Transverse colon (tissue), 4 donors: ENCODE results near the gene SPDYE17. TPM values are rescaled to one million over a fixed set of nuclear protein-coding genes. Genes with fewer than 3 reads are reported as not detected.
"Not testable (repeated sequence)": the region's sequence is repeated elsewhere in the genome, so short reads cannot be mapped to it uniquely, and the experiment has no call there.

ENCODE experiments used
- DNase-seq: peaks from one replicate; pipeline ENCODE4 v3.0.0-alpha.2; 2019
- H3K27ac ChIP-seq, 4 donors: fragments of 200-600 bp; sonication (generic); 2 replicates each; pipeline ENCODE4 v1.5.1; 2016 to 2018; ENCODE audit warnings: inconsistent platforms in 4 of 4
- H3K27me3 ChIP-seq: fragments of 200-600 bp; sonication (generic); 2 replicates; pipeline ENCODE4 v1.5.1; 2017; ENCODE audit warnings: inconsistent platforms
- H3K36me3 ChIP-seq, 4 donors: fragments of 200-600 bp; sonication (generic); 2 replicates each; pipeline ENCODE4 v1.5.1; 2017 to 2019; ENCODE audit warnings: inconsistent platforms in 4 of 4
- H3K4me1 ChIP-seq, 4 donors: fragments of 200-600 bp; sonication (generic); 2 replicates each; pipeline ENCODE4 v1.5.1; 2017 to 2020; ENCODE audit warnings: inconsistent platforms in 4 of 4
- H3K4me3 ChIP-seq, 4 donors: fragments of 200-600 bp; sonication (generic); 1 replicate in 1 of 4; 2 replicates in 3 of 4; pipeline versions ENCODE4 v1.5.1 to v1.6.1; 2017 to 2019; ENCODE audit warnings: inconsistent platforms in 4 of 4
- H3K9me3 ChIP-seq, 2 donors: fragments of 200-600 bp; sonication (generic); 2 replicates each; pipeline ENCODE4 v1.5.1; 2017 to 2019; ENCODE audit warnings: inconsistent platforms in 2 of 2
- POLR2A ChIP-seq: fragments of 450-650 bp; IDR thresholded peaks from one replicate; pipeline ENCODE4 v1.6.1; 2016; ENCODE audit warnings: antibody characterized with exemption, mild to moderate bottlenecking, moderate library complexity
- POLR2AphosphoS5 ChIP-seq, 3 donors: sonication (generic); formaldehyde crosslinking; IDR thresholded peaks; one replicate each; pipeline ENCODE4 v1.6.1; 2016; ENCODE audit warnings: antibody characterized with exemption in 3 of 3
- WGBS, 2 donors: methylation state at CpG; one replicate each; pipeline ENCODE4 v1.1.5; 2018; ENCODE audit warnings: low coverage in 1 of 2; 5-methylcytosine and 5-hydroxymethylcytosine counted together
- in situ Hi-C, 4 donors: fragments of 200-750 bp; cut with MboI; loops; one replicate each; pipeline versions ENCODE4 v1.15.0 to v1.15.1; 2017; ENCODE audit warnings: low sequenced_read_pairs in 3 of 4, low pct_ligation_motif_present in 1 of 4, low pct_unique_long_range_greater_than_20kb in 1 of 4
- intact Hi-C: fragments of 100-400 bp; cut with DNase I; formaldehyde crosslinking; loops from one replicate; pipeline ENCODE4 v1.15.1; 2023; ENCODE audit warnings: low total_unique reads
- total RNA-seq, 4 donors: library from RNA; depleted of rRNA; stranded (reverse); fragments of >200 nt; gene quantifications; one replicate each; pipeline ENCODE4 v1.1.0, GENCODE V29; 2016

Gene SPDYE17
- total RNA-seq, 4 donors from 2014 or later = not detected

DNA sequence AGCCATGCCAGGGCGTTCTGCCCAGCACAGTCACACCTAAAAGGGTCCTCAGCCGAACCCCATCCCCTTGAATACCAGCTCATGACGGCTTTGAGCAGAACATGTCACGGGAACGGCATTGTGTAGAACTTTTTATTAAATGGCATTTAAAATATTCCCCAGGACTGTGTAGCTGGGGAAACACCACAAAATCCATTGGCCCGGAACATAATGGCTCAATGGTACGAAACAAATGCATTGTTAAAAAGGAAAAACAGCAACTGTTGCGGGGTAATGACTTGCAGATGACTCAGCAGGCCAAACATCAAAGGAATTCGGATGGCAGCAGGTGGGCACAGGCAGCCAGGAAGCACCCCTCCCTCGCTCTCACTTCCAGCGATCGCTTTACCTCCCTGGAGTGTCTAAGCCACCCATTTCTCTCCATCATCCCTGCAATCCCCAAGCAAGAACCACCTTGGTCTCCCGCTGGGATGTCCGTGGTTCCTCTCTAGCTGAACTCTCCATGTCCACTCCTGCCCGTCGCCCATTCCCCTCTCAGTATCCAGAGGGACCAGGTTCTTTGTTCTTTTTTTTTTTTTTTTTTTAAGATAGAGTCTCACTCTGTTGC, 22.0 kb downstream of the SPDYE17 start:
- H3K4me3 ChIP-seq, H3K27ac ChIP-seq, H3K27me3 ChIP-seq, DNase-seq, H3K36me3 ChIP-seq, intact Hi-C loops, H3K9me3 ChIP-seq: not testable (repeated sequence)
- whole genome bisulfite sequencing, 2 donors = 88% methylated on average over 7 of the region's 16 CpGs; no CpG with 5 or more reads in 1 of the 2 donors
- H3K4me1 ChIP-seq = peaks cover 0 to 14% (median 9%) of the 10 kb centered on the region in 4 donors
- in situ Hi-C loops = loop anchor here in 1 of 4 donors (25.0 kb wide), 1 partner anchor 498 kb away; the partner anchor contains the start of gene UPK3B

DNA sequence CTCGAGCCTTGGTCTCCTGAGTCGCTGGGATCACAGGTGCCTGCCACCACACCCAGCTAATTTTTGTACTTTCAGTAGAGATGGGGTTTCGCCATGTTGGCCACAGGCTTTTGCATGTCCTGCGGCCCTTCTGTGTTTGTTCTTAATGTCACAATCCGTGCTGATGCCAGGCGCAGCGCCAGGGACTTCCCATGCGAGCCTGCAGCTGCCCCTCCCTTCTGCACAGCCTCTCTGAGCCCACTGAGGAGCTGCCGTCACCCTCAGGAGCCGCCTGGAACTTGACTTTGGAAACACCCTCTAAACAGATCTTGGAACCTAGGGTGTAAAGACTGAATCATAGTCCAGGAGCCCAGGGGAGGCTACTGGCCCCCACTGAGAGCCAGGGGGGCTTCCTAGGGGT, 24.2 kb downstream of the SPDYE17 start:
- TF ChIP-seq POLR2AphosphoS5 (IDR thresholded peaks at IDR 0.05) (peak; percentile 23 to 56 (median 50)), POLR2A (peak; percentile 26)
- H3K27me3 ChIP-seq, H3K9me3 ChIP-seq, H3K4me3 ChIP-seq, intact Hi-C loops, H3K36me3 ChIP-seq: not testable (repeated sequence)
- in situ Hi-C loops = loop anchor here in 1 of 4 donors (25.0 kb wide), 1 partner anchor 496 kb away; the partner anchor contains the start of gene UPK3B
- DNase-seq = peak; percentile 79
- H3K4me1 ChIP-seq = peaks cover 0 to 14% (median 9%) of the 10 kb centered on the region in 4 donors
- WGBS, 2 donors = 37% methylated on average over 10 of the region's 10 CpGs; no CpG with 5 or more reads in 1 of the 2 donors
- H3K27ac ChIP-seq = peak overlapping the region; percentile 25 to 70 (median 66)

DNA sequence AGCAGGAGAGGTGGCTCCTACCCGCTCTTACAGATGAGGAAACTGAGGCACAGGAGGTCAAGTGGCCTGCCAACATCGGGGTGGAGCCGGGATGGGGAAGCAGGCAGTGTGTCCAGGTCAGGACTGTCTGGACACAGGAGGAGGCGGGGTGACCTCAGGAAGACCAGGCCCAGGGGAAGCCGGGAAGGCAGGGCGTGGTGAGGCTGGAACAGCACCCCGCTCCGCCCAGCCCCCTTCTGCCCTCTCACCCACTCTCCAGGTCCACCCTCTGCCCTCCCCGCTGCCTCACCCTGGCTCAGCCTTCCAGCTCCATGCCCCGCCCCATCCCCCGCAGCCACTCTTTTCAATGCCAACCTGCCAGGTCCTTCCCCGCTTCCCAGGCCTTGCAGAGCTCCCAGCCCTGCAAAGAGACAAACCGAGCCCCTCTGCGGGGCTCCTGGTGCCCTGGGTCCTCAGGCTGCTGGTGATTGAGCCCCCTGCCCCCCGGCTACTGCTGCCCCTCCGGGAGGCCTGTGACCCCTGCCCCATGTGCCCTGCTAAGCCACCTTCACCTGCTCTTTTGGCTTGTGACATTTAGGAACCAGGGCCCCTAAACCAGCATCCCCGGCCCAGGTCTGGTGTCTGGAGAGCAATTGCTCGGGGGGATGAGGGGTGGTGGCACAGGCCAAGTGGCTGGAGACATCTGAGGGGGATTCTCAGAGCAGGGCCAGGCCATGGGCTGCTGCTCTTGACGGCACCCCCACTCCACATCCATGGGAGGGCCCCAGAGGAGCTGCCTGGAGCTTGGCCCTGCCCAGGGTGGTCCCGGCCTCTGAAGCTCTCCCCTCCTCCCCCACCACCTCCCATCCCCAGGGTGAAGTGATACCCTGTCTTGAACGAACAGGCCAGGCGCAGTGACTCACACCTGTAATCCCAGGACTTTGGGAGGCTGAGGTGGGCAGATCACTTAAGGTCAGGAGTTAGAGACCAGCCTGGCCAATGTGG, 25.7 kb downstream of the SPDYE17 start:
- in situ Hi-C loops = loop anchor here in 1 of 4 donors (25.0 kb wide), 1 partner anchor 494 kb away; the partner anchor contains the start of gene UPK3B
- H3K27me3 ChIP-seq, H3K36me3 ChIP-seq, H3K9me3 ChIP-seq, intact Hi-C loops, H3K4me3 ChIP-seq: not testable (repeated sequence)
- DNase-seq = peak; percentile 33
- Histone ChIP-seq H3K4me1 (peaks cover 0 to 14% (median 9%) of the 10 kb centered on the region in 4 donors), H3K27ac (peak overlapping the region in 3 of 4 donors; percentile 67 to 74 (median 70))
- WGBS, 2 donors = 68% methylated on average over 10 of the region's 22 CpGs; no CpG with 5 or more reads in 1 of the 2 donors

DNA sequence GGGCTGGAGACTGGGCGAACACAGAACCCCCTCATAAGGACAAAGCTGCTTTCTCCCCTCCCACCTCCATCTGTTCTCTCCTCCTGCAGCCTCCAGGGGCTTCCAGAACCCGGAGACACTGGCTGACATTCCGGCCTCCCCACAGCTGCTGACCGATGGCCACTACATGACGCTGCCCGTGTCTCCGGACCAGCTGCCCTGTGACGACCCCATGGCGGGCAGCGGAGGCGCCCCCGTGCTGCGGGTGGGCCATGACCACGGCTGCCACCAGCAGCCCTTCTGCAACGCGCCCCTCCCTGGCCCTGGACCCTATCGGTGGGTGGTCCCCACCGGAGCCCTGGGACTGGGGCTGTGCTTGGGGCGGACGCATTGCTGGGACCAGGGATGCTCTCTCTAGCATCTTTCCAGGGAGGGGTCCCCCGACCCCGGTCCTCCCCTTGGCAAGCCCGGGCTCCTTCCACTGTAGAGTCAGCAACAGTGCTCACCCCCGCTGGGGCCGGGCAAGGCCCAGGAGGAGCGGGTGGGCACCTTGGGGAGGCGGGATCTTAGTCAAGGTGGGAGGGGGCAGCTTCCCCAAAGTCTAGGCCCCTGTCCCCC, 26.6 kb downstream of the SPDYE17 start:
- H3K4me3 ChIP-seq, H3K27ac ChIP-seq, H3K36me3 ChIP-seq, H3K27me3 ChIP-seq, DNase-seq, intact Hi-C loops, H3K9me3 ChIP-seq: not testable (repeated sequence)
- peaks cover 0 to 14% (median 9%) of the 10 kb centered on the region in 4 donors for H3K4me1 ChIP-seq
- 49% methylated on average over 4 of the region's 27 CpGs; no CpG with 5 or more reads in 1 of the 2 donors for WGBS, 2 donors
- in situ Hi-C loops = loop anchor here in 1 of 4 donors (25.0 kb wide), 1 partner anchor 493 kb away; the partner anchor contains the start of gene UPK3B

DNA sequence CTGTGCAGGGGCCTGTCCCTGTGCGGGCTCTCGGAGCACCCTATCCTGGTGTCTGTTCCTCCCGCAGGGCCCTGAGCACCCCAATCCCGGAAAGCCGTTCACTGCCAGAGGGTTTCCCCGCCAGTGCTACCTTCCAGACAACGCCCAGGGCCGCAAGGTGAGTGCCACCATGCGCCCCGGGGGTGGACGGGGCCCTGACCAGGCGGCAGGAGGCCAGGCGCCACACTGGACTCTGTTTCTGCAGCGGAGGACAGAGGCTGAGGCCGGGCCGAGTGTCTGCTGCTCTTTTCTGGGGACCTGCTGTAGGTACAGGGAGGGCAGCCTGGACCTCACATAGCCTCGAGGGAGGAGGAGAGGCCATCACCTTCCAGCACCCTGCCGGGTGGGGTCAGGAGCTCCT, 28.0 kb downstream of the SPDYE17 start:
- H3K27ac ChIP-seq, intact Hi-C loops, H3K4me3 ChIP-seq, H3K36me3 ChIP-seq, H3K27me3 ChIP-seq, DNase-seq, H3K9me3 ChIP-seq: not testable (repeated sequence)
- peaks cover 0 to 14% (median 9%) of the 10 kb centered on the region in 4 donors for H3K4me1 ChIP-seq
- 87% methylated on average over 3 of the region's 18 CpGs; no CpG with 5 or more reads in 1 of the 2 donors for WGBS, 2 donors
- in situ Hi-C loops = loop anchor here in 1 of 4 donors (25.0 kb wide), 1 partner anchor 492 kb away; the partner anchor contains the start of gene UPK3B

DNA sequence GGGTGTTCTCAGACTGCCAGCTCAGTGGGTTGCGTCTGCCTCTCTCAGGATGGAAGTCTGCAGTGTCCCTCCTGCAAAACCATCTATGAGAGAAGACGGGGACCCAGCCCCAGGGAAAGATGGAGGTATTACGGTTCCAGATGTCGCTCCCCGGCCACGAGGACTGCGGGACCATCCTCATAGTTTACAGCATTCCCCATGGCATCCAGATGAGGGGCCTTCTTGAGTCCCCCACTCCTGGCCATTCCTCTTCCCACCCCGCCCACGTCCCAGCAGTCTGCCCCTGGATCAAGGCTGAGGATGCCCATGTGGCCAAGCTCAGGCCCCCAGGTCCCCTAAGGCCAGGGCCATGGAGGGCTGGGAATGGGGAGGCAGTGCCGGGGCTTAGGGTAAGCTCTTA, 28.9 kb downstream of the SPDYE17 start:
- H3K27me3 ChIP-seq, intact Hi-C loops, H3K27ac ChIP-seq, H3K36me3 ChIP-seq, H3K9me3 ChIP-seq, H3K4me3 ChIP-seq, DNase-seq: not testable (repeated sequence)
- WGBS, 2 donors = 95% methylated on average over 9 of the region's 10 CpGs; no CpG with 5 or more reads in 1 of the 2 donors
- in situ Hi-C loops = loop anchor here in 1 of 4 donors (25.0 kb wide), 1 partner anchor 491 kb away; the partner anchor contains the start of gene UPK3B
- H3K4me1 ChIP-seq = peaks cover 0 to 14% (median 9%) of the 10 kb centered on the region in 4 donors

DNA sequence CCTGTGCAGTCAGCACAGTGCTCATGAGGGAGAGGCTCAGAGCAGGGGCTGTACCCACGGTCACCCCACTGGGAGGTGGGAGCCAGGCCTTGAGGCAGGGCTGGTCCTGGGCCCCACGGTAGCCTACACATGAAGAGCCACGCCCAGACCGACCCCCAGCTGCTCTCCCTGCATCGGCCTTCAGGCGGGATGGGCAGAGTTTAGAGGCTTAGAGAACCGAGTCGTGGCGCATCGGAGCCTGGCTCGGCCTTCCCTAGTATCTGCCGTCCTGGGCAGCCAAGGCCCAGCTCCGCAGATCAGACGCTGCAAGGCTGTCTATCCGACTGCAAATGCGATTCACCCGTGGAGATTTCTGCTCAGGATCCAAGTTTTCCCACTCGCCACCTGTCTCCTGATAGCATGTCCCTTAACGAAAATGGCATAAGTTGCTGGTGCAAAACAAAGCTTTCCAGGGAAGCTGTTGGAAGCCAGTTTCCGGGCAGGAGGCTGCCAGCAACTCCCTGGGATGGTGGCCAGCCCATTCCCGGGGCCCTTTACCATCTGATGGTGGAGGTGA, 29.4 kb downstream of the SPDYE17 start:
- H3K27ac ChIP-seq, H3K4me1 ChIP-seq, H3K4me3 ChIP-seq, H3K9me3 ChIP-seq, H3K27me3 ChIP-seq, DNase-seq, H3K36me3 ChIP-seq, intact Hi-C loops: not testable (repeated sequence)
- in situ Hi-C loops = loop anchor here in 1 of 4 donors (25.0 kb wide), 1 partner anchor 490 kb away; the partner anchor contains the start of gene UPK3B
- WGBS, 2 donors = 94% methylated on average over 20 of the region's 21 CpGs; no CpG with 5 or more reads in 1 of the 2 donors

DNA sequence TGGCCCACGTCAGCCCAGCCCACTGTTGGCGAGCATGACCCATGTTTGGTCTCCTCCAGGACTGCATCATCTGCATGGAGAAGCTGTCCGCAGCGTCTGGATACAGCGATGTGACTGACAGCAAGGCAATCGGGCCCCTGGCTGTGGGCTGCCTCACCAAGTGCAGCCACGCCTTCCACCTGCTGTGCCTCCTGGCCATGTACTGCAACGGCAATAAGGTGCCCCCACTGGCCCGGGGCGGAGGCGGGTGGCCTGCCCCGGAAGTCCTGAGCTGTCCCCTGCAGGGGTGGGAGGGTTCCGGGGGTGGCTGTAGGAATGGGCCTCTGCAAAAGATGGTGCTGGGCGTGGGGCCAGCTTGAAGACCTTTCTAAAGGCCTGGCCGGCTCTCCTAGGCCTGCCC, 30.1 kb downstream of the SPDYE17 start:
- H3K9me3 ChIP-seq, intact Hi-C loops, H3K36me3 ChIP-seq, H3K4me1 ChIP-seq, H3K4me3 ChIP-seq, DNase-seq, H3K27me3 ChIP-seq, H3K27ac ChIP-seq: not testable (repeated sequence)
- in situ Hi-C loops = loop anchor here in 1 of 4 donors (25.0 kb wide), 1 partner anchor 490 kb away; the partner anchor contains the start of gene UPK3B
- 53% methylated on average over 9 of the region's 15 CpGs; no CpG with 5 or more reads in 1 of the 2 donors for WGBS, 2 donors

DNA sequence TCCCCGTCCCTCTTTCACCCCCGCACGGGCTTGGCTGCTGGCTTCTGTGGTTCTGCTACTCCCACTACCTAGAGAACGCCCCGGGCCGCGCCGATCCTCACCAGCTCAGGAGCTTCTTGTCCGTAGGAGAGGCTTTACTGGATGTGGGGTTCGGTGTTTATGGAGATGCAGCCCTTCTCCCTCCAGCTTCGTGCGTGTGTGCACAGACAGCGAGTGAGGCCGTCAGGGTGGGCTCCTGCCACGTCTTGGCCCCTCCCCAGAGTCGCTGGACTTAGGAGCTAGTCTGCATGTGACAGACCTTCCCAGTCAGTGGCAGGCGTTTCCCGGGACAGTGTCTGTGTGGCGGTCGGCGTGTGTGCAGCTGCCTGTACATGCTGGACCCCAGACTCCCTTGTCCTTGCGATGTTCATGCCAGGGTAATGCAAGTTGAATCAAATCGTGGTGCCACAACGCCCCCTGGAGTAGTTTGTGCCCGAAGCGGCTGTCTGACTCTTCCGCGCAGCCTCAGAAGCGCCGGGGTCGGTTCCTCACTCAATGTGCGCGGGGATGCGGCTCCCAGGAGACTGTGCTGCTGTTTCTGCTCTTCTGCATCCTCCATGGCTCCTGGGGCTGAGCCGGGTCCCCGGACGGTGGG, 32.6 kb downstream of the SPDYE17 start:
- 80% methylated on average over 10 of the region's 37 CpGs; no CpG with 5 or more reads in 1 of the 2 donors for WGBS, 2 donors
- intact Hi-C loops = not testable (repeated sequence)

More for the DNA sequence above, 32.6 kb downstream of the SPDYE17 start:
- not testable (repeated sequence) for H3K27me3 ChIP-seq, H3K27ac ChIP-seq, H3K4me1 ChIP-seq, H3K9me3 ChIP-seq, H3K36me3 ChIP-seq, H3K4me3 ChIP-seq, DNase-seq
- in situ Hi-C loops = loop anchor here in 1 of 4 donors (25.0 kb wide), 1 partner anchor 487 kb away; the partner anchor contains the start of gene UPK3B
